ENCODE measurements around the gene FUT9.

The FUT9 gene

DNA sequence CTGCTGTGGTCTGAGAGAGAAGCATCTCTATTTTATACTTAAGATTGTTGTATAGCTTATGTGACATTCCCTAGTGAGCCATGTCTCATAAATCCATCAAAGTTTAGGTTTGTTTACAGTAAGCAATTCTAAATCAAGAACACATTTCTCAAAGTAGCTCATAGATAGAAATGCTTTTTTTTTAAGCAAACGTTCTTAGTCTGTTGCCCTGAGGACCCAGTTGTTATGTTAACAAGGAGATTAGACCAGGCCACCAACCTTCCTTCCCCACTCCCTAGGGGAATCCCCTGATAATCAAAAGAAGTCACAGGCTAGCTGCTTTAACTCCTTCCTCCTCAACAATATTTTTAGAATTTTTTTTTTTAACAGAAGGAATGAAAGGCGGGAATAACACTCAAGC, 169.0 kb downstream of the FUT9 start:
- Histone ChIP-seq H3K4me3 (replicated peaks; ENCODE audit: low read depth, low read length) (no peak overlapping the region), H3K27me3 (replicated peaks; ENCODE audit: control insufficient read depth, insufficient read depth, low read length) (no peaks in the 10 kb centered on the region), H3K36me3 (ENCODE audit: control insufficient read depth, insufficient read depth, low read length) (no peaks in the 10 kb centered on the region)
- TF ChIP-seq CTCF (IDR thresholded peaks at IDR 0.05; ENCODE audit: insufficient read depth, low read length, poor library complexity, severe bottlenecking) = no peak
- no peak for DNase-seq (ENCODE audit: extremely low read depth, insufficient read length)

DNA sequence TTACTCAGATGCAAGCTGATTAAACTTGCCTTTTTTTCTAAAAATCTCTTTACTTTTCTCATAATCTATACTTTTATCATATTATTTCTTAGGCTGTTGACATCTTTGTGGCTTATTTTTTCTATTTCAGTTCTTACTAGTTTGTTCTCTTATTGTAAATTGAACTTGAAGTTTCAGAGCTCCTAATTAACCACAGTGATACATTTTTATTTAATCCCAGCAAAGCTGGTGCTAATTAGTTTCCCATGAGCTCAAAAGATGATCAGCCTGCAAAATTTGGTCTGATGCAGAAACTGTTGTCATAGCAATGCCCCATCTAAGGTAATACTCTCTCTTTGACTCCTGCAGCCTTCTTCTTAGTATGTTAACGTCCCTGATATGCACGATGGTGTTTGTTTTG, 170.3 kb downstream of the FUT9 start:
- no peak for DNase-seq (ENCODE audit: extremely low read depth, insufficient read length)
- H3K36me3 ChIP-seq (ENCODE audit: control insufficient read depth, insufficient read depth, low read length) = no peaks in the 10 kb centered on the region
- no peak overlapping the region for H3K4me3 ChIP-seq (replicated peaks; ENCODE audit: low read depth, low read length)
- H3K27me3 ChIP-seq (replicated peaks; ENCODE audit: control insufficient read depth, insufficient read depth, low read length) = no peaks in the 10 kb centered on the region
- TF ChIP-seq CTCF (IDR thresholded peaks at IDR 0.05; ENCODE audit: insufficient read depth, low read length, poor library complexity, severe bottlenecking) = no peak

- no peak for DNase-seq (ENCODE audit: extremely low read depth, insufficient read length)
- no peak for TF ChIP-seq CTCF (IDR thresholded peaks at IDR 0.05; ENCODE audit: insufficient read depth, low read length, poor library complexity, severe bottlenecking)
- Histone ChIP-seq H3K36me3 (ENCODE audit: control insufficient read depth, insufficient read depth, low read length) (no peaks in the 10 kb centered on the region), H3K4me3 (replicated peaks; ENCODE audit: low read depth, low read length) (no peak overlapping the region), H3K27me3 (replicated peaks; ENCODE audit: control insufficient read depth, insufficient read depth, low read length) (no peaks in the 10 kb centered on the region)
These were observed 170.9 kb downstream of the FUT9 start for GRCh38 chr6:96186516-96187195.

GRCh38 chr6:96194675-96195074, 178.9 kb downstream of the FUT9 start:
- DNase-seq (ENCODE audit: extremely low read depth, insufficient read length) = no peak
- Histone ChIP-seq H3K4me3 (replicated peaks; ENCODE audit: low read depth, low read length) (no peak overlapping the region), H3K27me3 (replicated peaks; ENCODE audit: control insufficient read depth, insufficient read depth, low read length) (no peaks in the 10 kb centered on the region), H3K36me3 (ENCODE audit: control insufficient read depth, insufficient read depth, low read length) (no peaks in the 10 kb centered on the region)
- no peak for TF ChIP-seq CTCF (IDR thresholded peaks at IDR 0.05; ENCODE audit: insufficient read depth, low read length, poor library complexity, severe bottlenecking)

- Histone ChIP-seq H3K4me3 (replicated peaks; ENCODE audit: low read depth, low read length) (no peak overlapping the region), H3K27me3 (replicated peaks; ENCODE audit: control insufficient read depth, insufficient read depth, low read length) (no peaks in the 10 kb centered on the region), H3K36me3 (ENCODE audit: control insufficient read depth, insufficient read depth, low read length) (no peaks in the 10 kb centered on the region)
- no peak for DNase-seq (ENCODE audit: extremely low read depth, insufficient read length)
- no peak for TF ChIP-seq CTCF (IDR thresholded peaks at IDR 0.05; ENCODE audit: insufficient read depth, low read length, poor library complexity, severe bottlenecking)
These were observed 179.5 kb downstream of the FUT9 start for GRCh38 chr6:96195272-96195671.

DNA sequence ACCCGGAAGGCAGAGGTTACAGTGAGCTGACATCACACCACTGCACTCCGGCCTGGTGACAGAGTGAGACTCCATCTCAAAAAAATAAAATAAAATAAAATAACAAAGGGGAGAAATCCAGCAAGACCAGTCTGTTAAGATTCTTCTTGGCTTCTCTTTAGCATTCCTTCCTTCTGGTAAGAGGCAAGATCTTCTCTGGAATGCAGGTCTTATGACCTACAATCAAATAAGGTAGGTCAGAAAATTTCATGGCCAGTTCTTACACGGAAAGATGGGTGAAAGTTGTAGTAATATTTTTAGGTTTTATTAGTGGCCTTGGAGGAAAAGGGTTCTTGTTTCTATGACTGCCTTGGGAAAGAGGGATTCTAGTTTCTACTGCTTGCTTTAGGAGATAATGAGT, 180.9 kb downstream of the FUT9 start:
- DNase-seq (ENCODE audit: extremely low read depth, insufficient read length) = no peak
- TF ChIP-seq CTCF (IDR thresholded peaks at IDR 0.05; ENCODE audit: insufficient read depth, low read length, poor library complexity, severe bottlenecking) = no peak
- H3K27me3 ChIP-seq (replicated peaks; ENCODE audit: control insufficient read depth, insufficient read depth, low read length) = no peaks in the 10 kb centered on the region
- H3K4me3 ChIP-seq (replicated peaks; ENCODE audit: low read depth, low read length) = no peak overlapping the region
- H3K36me3 ChIP-seq (ENCODE audit: control insufficient read depth, insufficient read depth, low read length) = no peaks in the 10 kb centered on the region
